Activated effector memory CD4-positive, alpha-beta T cell treated with anti-CD3 and anti-CD28 coated beads, Interleukin-2, amount 50 U/mL, for 16 hours (primary cell): ENCODE results near the gene TIMP4.

Source experiments
- DNase-seq: peaks from one replicate; pipeline ENCODE4 v3.0.0-alpha.2; 2020

Gene TIMP4

DNA sequence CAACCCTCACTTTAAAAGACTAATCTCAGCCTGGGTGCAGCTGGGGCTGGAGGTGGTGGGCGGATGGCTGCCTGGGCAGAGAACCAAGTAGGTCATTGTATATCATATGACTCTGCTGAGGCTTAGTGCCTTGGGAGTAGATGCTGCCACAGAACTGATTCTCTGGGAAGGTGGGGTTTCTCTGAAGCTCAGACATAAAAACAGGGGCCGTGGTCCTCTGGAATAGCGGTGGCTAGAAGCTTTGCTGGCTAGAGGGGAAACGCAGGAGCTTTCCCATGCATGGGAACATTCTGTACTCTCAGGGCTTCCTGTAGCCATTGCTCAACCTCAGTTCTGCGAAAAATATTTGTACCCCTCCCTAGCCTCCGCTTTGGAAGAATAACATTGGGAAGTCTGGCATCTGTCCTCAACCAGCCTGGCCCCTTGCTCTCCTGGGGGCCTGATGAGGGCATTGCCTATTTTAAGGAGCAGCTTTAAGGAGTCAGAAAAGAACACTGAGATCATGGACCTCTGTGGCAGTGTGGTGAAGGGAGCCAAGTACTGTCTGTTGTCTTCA, 14.7 kb downstream of the TIMP4 start:
- no peak for DNase-seq

- DNase-seq: no peak
Observed at GRCh38 chr3:12142476-12142875, 16.2 kb downstream of the TIMP4 start.

DNA sequence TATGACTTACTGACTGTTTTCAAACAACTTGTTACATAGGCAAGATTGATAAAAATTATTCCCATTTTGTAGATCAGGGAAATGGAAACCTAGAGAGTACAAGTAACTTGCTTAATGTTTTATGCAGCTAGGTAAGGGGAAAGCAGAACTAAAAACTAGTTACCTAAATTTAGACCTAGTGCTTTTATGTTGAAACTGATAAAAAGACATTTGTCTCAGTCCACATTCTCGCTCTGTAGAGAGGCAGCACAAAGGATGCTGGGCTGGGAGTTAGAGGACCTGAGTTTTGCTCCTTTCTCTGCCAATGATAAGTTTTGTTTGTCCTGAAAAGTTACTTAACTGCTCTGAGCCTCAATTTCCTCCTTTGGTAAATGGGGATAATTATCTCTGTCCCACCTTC, 17.4 kb downstream of the TIMP4 start:
- DNase-seq: no peak

DNA sequence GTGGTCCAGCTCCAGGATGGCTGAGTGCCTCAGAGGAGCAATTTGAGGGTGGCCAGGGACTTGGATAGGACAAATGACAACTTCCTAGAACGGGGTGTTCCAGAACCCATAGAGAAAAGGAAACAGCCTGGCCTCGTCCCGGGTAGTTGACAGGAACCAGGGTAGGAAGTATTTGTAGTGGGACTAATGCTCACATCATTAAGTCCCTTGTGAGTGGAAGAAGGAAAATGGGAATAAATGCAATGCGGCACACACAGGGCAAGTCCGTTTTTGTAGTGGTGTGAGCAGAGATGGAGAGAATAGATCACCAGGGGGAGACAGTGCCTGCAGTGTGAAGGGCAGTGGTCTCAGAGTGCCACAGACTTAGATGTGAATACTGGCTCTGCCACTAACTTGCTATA, 19.6 kb downstream of the TIMP4 start:
- no peak for DNase-seq

DNA sequence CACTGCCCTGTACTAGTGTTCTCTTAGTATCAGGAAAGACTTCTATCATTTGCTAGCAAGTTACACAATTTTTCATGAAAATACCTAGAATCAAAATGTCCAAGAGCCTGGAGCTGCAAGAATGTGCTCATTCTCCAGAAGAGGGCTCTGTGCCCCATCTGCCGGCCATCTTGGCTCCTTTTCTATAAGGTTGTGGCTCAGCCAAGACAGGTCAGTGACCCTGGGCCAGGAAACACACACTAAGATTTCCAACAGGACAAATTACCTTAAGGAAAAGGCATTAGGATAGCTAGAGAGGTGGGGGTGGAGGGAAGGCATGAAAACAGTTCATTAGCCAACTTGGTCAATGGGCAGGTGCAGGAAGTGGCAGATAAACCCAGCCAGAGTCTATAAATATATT, 20.7 kb downstream of the TIMP4 start:
- DNase-seq: no peak

- no peak for DNase-seq
Observed at GRCh38 chr3:12136371-12136770, 22.3 kb downstream of the TIMP4 start.

DNA sequence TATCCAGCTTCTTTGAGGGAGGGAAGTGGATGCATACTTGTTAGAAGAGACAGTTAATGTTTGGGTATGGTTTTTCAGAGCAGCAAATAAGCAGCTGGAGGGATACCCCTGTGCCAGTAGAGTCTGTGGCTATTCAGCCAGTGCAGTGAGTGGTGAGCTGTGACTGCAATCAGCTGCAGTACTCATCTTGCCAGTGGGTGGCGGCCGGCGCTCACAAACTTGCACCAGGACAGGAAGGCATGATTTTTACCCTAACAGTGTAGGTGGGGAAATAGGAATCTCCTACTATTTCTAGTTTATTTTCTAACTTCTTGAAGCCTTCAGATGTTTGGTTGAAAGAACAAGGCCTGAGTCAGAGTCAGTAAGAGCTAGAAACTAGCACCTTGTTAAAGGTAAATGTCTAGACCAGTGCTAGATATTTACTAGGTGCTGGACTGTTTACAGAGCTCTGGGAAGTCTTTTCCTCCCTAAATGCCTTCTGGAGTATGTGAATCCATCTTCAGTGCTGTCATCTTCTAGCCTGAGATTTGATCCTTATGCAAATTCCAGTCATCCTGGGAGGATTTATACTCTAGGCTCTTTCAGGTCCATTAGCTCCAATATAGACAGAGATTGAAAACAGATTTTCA, 23.6 kb downstream of the TIMP4 start:
- DNase-seq: peak; percentile 85

- DNase-seq: no peak
Observed at GRCh38 chr3:12132881-12133280, 25.8 kb downstream of the TIMP4 start.

DNA sequence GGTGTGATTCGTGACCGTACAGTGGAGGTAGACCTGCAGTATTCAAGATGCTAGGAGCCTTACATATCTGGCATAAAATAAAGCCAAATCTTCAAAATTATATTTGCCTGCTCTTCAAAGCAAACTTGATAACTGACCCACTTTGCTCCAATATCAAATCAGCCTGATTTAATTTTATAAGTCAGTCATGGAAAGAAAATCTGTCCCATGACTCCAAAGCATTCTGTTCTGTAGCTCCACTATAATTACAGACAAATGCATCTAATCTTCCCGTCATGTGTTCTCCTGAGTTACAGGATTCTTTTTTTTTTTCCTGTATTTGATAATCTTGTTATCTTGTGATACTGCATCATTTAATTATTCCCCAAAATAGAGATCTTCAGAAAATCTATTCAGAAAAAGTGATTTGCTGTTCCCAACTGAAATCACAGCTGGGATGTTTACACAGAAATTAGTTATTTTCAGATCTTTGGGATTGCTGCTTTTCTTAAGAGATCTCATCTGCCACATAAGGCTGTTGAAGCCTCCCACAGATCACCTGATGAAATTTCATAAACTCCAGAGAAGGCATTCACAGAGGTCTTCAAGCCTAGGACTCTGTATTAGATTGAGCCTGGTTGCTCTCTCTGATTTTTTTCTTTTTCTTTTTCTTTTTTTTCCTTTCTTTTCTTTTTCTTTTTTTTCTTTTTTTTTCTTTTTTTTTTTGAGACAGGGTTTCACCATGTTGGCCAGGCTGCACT, 27.2 kb downstream of the TIMP4 start:
- no peak for DNase-seq

DNA sequence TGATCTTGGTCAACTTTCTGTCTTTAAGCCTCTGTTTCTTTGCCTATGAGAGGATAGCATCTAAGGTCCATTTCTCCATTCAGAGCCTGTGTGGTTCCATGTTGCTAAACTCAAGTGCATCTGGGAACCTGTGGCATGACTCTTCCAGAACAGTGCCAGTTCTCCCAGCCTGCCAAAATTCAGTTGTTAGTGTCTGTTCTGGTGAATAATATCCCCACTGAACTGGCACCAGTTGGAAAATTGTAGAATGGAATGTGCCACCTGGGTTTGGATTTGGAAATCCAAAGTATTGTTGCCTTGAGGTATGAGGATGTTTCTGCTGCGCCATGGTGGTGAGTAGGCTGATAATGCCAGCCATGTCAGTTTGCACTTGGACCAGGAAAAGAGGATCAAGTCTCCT, 31.3 kb downstream of the TIMP4 start:
- DNase-seq: no peak

GRCh38 chr3:12125772-12126171, 32.9 kb downstream of the TIMP4 start:
- DNase-seq: no peak

DNA sequence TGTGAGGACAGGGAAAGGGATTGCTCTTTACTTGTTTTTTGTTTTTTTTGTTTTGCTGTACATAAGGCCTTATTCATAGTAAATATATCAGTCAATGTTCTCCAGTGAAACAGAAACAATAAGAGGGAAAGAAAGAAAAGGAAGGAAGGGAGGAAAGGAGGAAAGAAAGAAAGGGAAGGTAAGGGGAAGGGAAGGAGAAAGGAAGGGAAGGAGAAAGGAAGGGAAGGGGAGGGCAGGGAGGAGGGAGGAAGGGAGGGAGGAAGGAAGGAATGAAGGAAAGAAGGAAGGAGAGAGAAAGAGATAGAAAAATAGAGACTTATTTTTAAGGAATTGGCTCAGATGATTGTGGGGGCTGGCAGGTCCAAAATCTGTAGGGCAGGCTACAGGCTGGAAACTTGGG, 37.2 kb downstream of the TIMP4 start:
- DNase-seq: no peak

DNA sequence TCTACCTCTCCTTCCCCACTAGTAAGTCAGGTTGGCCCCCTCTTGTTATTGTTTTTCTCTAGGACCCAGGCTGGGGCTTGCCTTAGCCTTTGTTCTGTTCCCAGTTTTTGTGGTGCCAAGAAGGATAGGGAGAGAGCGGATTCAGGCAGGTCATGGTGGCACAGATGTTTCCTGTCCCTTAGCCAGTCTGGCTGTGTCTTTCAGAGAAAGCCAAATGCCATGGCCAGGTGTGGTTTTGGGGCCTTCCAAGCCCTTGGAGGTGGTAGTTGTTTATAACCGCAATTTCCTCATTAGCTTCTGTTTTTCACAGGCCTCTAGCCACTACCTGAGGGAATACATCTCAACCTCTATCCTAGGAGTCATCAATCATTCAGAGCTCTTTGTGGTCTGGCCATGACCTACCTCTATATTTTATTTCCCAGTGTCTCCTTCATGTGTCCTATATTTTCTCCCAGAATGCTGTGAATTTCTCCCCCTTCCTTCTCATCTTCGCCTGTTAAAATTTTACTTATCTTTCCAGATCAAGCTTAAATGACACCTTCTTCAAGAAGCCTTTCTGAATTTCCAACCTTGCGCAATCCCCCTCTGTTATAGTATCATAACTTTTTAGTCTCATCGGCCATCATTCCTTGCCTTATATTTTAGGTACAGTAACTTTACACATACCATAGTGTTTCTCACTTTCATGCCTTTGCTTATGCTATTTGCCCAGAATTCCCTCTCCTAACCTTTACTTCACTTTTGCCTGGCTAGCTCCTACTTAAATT, 38.2 kb downstream of the TIMP4 start:
- no peak for DNase-seq

- no peak for DNase-seq
Observed at GRCh38 chr3:12117473-12117872, 41.2 kb downstream of the TIMP4 start.

DNA sequence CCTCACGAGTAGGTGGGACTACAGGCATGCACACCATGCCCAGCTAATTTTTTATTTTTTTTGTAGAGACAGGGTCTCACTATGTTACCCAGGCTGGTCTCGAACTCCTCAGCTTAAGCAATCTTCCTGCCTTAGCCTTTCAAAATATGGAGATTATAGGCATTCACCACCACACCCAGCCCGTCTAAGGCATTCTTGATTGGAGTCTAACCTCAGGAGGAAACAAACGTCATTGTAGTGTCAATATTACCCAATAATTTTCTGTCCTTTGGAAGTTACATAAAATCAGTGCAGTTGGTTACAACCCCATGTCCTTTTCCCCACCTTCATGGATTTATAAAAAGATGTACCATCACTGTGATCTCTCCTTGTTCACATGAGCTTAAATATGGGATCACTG, 41.8 kb downstream of the TIMP4 start:
- DNase-seq: no peak

- no peak for DNase-seq
Observed at GRCh38 chr3:12115849-12116248, 42.9 kb downstream of the TIMP4 start.

DNA sequence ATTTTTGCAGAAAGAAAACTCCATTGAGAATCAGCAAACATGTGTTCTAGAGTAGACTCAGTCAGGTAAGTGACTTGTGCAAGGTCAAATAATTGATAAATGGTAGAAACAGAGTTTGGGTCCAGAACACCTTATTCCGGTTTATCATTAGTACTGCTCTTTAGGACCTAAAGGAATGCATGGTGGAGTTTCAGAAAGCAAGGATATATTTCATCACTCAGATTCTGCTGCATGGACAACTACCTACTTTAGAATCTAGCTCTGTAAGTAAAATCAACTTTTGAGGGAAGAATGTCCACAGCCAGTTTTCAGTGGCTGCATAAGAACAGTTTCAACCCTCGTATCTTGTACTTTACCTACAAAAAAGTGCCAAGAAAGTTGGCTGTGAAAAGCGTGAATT, 43.6 kb downstream of the TIMP4 start:
- no peak for DNase-seq

GRCh38 chr3:12114251-12114650, 44.5 kb downstream of the TIMP4 start:
- no peak for DNase-seq

DNA sequence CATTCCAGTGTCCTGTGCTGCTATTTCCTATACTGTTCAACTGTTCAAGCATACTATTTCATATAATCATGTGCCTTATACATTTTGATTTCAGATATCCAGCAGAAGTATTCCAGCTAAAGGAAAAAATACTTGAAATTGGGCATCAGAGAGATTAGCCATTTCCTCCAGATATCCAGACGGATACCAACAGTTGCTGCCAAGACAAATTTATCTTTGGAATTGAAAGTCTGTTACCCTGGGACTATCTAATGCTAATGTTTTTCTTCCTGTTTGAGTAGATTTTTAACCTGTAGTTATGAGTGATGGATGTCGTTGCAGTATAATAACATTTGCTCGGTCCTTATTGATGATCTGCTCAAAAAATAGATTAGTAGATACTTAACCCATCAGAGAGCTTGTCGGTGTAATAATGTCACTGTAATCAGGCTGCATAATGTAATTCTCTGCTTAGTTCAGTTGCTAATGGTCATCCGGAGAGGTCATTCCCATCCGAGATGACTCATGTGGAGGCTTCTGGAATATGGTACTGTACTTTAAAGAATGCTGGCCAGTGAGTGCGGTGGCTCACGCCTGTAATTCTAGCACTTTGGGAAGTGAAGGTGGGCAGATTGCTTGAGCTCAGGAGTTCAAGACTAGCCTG, 51.5 kb downstream of the TIMP4 start:
- DNase-seq: no peak
